CD4-positive, alpha-beta T cell treated with Interferon gamma for 1 hour (primary cell): ENCODE data around the gene KRTAP13-2.

Experiments
- DNase-seq: peaks from one replicate; pipeline ENCODE4 v3.0.0-alpha.2; 2020

Gene KRTAP13-2, protein sequence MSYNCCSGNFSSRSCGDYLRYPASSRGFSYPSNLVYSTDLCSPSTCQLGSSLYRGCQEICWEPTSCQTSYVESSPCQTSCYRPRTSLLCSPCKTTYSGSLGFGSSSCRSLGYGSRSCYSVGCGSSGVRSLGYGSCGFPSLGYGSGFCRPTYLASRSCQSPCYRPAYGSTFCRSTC

GRCh38 chr21:30372139-30372770 lies at the start of gene KRTAP13-2:
TSS of gene KRTAP13-2 (minus strand) at chr21:30372271. CDS start at chr21:30372213, 58 bp downstream.
- DNase-seq, result no peak

DNA sequence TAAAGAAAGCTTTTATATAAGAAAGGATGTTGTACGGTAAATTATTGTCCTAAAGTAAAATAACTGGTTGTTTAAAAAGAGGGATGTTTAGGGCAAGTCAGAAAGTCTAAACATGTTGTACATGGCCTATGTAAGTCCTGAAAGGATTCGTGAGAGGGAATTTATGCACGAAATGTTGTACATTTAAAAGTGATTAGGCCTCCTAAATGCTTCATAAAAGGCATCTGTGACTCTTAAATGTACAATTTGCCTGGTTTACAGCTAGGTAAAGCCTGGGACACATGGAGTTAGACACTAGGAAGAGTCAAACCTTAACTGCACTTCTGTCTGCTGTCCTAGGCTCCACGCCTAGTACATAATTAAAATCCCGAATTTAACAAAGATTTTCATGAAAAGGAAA lies 43.9 kb upstream of the KRTAP13-2 start:
- DNase-seq, result no peak

- DNase-seq, result no peak
Observed at GRCh38 chr21:30408782-30409494, 36.9 kb upstream of the KRTAP13-2 start.

DNA sequence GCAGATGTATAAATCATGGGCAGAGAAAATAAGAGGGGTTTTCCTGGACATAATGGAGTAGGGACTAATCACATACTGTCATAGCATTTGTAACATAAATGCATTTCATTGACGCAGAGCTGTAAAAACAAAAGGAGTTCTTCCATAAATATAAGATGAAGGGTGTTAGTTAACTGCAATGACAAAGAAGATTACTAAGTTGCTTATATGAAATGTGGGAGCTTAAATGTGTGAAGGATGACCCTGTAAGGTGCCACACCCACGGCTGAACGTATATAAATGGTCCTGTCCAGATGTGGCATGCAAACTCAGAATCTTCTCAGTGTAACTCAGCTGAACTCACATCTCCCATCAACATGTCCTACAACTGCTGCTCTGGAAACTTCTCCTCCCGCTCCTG lies 23.7 kb upstream of the KRTAP13-2 start, which contains the start of gene KRTAP13-1:
Gene KRTAP13-1 (plus strand): TSS at position 301 of the 400 bp plus-strand sequence. CDS start 56 bp downstream, at position 357.
- DNase-seq, result no peak

DNA sequence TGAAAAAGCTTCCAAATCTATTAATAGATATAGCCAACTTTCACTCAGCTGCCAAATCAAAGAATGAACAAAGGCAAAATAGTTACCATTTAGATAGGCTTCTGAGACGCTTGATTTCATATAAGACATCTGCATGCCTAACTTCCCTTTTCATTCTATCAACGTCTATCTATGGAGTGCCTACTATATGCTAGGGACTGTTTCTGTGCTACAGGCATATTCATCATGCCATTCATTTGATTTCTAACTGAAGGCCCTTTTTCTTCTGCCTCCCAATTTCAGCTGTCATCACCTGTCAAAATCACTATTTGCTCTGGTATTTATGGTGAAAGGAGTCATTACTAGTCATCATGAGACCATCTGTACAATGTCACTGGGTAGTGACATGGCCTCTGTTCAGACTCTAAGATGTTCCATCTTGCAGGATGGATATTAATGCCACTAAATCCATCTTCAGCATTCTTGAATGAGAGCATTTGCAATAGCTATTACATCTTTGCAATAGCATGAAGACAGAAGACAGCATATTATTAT lies 19.5 kb upstream of the KRTAP13-2 start:
- no peak for DNase-seq

GRCh38 chr21:30382201-30382600 lies 10.1 kb upstream of the KRTAP13-2 start:
- DNase-seq, result no peak

DNA sequence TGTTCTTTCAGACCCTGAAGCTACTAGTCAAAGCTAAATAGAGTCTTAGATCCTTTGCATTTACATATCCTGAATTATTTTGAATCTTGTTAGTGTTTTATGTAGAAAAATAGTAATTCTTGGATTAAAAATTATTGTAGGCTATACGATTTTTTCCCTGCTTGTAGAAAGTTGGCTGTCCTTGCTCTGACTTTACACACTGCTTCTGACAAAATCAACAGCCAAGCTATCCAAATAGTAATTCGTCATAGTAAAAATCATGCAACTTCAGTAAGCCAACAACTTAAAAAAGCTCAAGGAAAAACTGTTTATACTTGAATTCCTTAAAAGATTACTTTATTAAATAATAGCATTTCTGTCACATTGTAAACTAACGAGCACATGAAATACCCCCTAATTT lies 16.2 kb downstream of the KRTAP13-2 start:
- DNase-seq, result no peak

GRCh38 chr21:30354308-30355005 lies 17.6 kb downstream of the KRTAP13-2 start:
- no peak for DNase-seq

- DNase-seq, result no peak
Observed at GRCh38 chr21:30351534-30351933, 20.5 kb downstream of the KRTAP13-2 start.

- no peak for DNase-seq
Observed at GRCh38 chr21:30349572-30349971, 22.5 kb downstream of the KRTAP13-2 start.

DNA sequence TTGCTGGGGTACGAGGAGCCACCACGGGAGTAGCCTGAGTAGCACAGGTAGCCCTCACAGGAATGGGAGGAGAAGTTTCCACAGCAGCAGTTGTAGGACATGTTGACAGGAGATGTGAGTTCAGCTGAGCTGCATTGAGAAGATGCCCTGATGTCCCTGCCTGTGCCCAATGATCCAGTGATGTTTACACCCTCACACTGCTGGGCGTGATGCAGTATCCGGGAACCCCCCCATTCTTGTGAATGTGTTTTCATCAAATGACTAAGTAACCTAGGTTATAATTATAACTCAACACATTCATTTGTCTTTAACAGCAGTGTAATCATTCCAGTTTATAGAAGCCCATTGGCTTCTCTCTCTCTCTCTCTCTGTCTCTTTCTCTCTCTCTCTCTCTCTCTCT lies 23.6 kb downstream of the KRTAP13-2 start, which contains the start of gene KRTAP23-1:
Gene KRTAP23-1 (minus strand): TSS at position 101 of the 400 bp plus-strand sequence. CDS start 0 bp downstream, at position 101.
- DNase-seq, result no peak

GRCh38 chr21:30345014-30345413 lies 27.1 kb downstream of the KRTAP13-2 start:
- DNase-seq, result no peak

- no peak for DNase-seq
Observed at GRCh38 chr21:30340714-30341573, 31.1 kb downstream of the KRTAP13-2 start.

- no peak for DNase-seq
Observed at GRCh38 chr21:30338717-30339116, 33.4 kb downstream of the KRTAP13-2 start.

GRCh38 chr21:30337772-30338171 lies 34.3 kb downstream of the KRTAP13-2 start:
- DNase-seq, result no peak

GRCh38 chr21:30337276-30337744 lies 34.8 kb downstream of the KRTAP13-2 start, which contains the start of gene KRTAP27-1:
TSS of gene KRTAP27-1 (minus strand) at chr21:30337694. CDS start at chr21:30337668, 26 bp downstream.
- DNase-seq, result no peak

GRCh38 chr21:30336596-30336995 lies 35.5 kb downstream of the KRTAP13-2 start:
- no peak for DNase-seq

DNA sequence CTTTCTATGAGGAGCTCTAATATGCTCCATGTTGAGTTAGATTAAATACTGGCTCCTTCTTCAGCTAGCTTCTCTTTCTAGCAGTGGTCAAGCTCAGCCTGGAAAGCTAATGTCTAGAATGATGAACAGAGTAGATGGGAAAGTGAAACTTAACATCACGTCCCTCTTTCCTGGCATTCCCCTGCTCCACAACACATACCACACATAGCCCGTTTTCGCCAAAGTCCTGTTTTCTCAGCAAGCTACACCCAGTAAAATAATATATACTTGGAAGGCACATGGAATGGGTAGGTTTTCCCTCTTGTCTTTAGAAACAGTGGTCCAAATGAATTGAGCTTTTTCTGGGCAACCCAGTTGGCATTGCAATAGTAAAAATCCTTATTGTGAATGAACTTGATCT lies 38.3 kb downstream of the KRTAP13-2 start:
- no peak for DNase-seq

DNA sequence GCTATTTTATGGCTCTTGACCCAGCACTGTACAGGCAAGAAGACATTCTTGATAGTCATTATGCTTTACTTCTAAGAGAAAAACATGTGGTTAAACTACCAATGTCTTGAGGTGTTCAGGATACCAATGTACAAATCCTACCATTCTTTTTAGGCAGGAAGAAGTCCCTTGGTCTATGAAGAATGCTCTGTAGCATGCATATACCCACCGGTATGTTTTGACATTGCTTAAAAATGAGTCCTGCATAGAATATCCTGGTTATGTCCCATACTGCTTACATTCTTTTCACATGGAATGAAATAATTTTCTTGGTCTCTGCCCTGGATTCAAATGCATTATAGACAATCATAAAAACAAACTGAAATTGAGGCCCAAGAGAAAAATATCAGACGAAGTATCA lies 39.4 kb downstream of the KRTAP13-2 start:
- DNase-seq, result no peak

DNA sequence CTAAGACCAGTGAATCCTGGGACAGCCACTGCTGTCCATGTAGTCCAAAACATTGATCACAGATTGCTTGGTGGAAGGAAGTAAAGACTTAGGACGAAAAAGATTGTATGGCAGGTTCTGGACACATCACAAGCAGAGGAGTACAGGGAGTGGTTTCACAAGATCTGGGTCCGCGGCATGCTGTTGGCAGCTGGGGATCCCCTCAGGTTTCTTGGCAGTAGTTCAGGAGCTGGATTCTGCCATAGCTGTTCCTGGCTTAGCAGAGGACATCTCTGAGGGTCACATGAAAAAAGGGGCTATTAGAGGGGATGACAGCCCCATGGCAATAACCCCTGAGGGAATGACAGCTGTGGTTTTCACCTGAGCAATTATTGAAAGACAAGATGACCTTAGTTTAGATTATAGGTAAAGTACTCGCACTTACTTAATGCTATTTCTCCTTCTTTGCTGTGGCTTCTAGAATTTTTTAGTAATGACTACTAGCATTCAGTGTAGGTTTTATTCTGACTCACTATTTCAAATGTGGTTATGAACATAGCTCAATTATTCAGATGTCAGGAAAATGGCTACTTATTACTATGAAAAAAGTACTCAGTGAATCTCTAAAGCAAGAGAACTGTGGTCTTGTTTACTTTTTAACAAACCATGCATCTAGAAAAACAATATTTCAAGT lies 42.7 kb downstream of the KRTAP13-2 start:
- DNase-seq, result no peak

- no peak for DNase-seq
Observed at GRCh38 chr21:30326390-30326789, 45.7 kb downstream of the KRTAP13-2 start.
